Upper lobe of right lung (tissue), 1 donor: ENCODE measurements around the gene RTN1. TPM values are rescaled to one million over a fixed set of nuclear protein-coding genes. Genes with fewer than 3 reads are reported as not detected.

Experiments used
- ATAC-seq: fragments of 200-7000 bp; cut with Tn5 transposase; one replicate; pipeline ENCODE4 v1.9.1; 2020; ENCODE audit warnings: mild to moderate bottlenecking, moderate library complexity
- DNase-seq: peaks from one replicate; pipeline ENCODE4 v3.0.0-alpha.2; 2020
- H3K27ac ChIP-seq: fragments of 200-600 bp; one replicate; pipeline ENCODE4 v1.8.0; 2022
- H3K27me3 ChIP-seq: fragments of 200-600 bp; one replicate; pipeline ENCODE4 v1.8.0; 2022; ENCODE audit warnings: mild to moderate bottlenecking
- H3K36me3 ChIP-seq: fragments of 200-600 bp; one replicate; pipeline ENCODE4 v1.8.0; 2022
- H3K4me1 ChIP-seq: fragments of 200-600 bp; one replicate; pipeline ENCODE4 v1.8.0; 2022
- H3K4me3 ChIP-seq: fragments of 200-600 bp; one replicate; pipeline ENCODE4 v1.8.0; 2022; ENCODE audit warnings: mild to moderate bottlenecking
- H3K9me3 ChIP-seq: fragments of 200-600 bp; one replicate; pipeline ENCODE4 v1.8.0; 2022
- intact Hi-C: fragments of 100-400 bp; cut with DNase I; formaldehyde crosslinking; loops from one replicate; pipeline ENCODE4 v1.11.0; 2022
- total RNA-seq: library from RNA; stranded (reverse); fragmentation: NEBNext Ultra II Directional; extraction: Animal tissue kit (Norgen Biotek cat#: 25700); gene quantifications from one replicate; pipeline ENCODE4 v1.2.1, GENCODE V29; 2021
- TF ChIP-seq, protein P1 (sequence below): fragments of 200-600 bp; IDR thresholded peaks from one replicate; pipeline ENCODE4 v1.8.0; 2022; ENCODE audit warnings: antibody characterized with exemption
- donor health status: DM: no; HTN: yes; CAD: no; lungs with severe emphysema.

RTN1 gene
- total RNA-seq, 1 donor from 2014 or later: 9.6 TPM

DNA sequence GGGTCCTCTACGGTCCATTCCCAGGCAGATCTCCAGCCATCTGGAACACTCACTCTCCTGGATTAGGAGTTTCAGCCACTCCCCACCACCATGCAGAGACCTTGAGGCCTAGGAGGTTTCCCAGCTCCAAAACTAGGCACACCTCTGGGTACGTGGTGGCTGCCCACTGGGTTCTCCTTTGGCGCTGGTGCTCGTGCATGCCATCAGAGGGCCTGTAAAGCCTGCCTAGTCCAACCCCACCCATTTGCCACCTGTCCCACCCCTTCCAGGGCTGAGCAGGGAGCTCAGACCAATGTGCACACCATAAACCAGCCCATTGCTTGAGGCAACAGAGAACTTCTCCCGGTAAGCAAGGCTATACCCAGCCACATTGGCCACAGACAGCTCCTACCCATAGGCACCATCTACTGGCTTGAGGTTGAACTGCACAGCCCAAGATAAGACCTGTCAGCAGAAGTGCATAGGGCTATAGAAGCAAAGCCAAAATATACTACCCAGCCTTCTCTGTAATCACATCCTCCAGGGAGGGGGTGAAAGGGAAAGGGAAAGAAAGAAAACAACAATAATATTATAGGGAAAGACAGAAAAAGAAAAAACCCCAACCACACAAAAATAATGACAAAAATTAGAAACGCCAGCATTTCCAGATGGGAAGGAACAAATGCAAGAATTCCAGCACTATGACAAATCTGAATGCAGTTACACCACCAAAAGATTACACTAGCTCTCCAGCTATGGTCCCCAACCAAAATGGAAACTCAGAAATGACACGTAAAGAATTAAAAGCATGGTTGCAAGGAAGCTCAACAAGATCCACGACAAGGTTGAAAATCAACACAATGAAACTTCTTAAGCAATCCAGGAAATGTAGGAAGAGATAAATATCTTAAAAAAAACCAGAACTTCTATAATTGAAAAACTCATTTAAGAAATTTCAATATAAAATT lies 182.1 kb downstream of the RTN1 start:
- TF ChIP-seq, protein P1, sequence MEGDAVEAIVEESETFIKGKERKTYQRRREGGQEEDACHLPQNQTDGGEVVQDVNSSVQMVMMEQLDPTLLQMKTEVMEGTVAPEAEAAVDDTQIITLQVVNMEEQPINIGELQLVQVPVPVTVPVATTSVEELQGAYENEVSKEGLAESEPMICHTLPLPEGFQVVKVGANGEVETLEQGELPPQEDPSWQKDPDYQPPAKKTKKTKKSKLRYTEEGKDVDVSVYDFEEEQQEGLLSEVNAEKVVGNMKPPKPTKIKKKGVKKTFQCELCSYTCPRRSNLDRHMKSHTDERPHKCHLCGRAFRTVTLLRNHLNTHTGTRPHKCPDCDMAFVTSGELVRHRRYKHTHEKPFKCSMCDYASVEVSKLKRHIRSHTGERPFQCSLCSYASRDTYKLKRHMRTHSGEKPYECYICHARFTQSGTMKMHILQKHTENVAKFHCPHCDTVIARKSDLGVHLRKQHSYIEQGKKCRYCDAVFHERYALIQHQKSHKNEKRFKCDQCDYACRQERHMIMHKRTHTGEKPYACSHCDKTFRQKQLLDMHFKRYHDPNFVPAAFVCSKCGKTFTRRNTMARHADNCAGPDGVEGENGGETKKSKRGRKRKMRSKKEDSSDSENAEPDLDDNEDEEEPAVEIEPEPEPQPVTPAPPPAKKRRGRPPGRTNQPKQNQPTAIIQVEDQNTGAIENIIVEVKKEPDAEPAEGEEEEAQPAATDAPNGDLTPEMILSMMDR: peak; percentile 70
- intact Hi-C loops: no loop called here
- no peak overlapping the region for H3K4me3 ChIP-seq
- H3K27me3 ChIP-seq: no peaks in the 10 kb centered on the region
- ATAC-seq (peak; percentile 94), DNase-seq (no peak)
- no peaks in the 10 kb centered on the region for H3K36me3 ChIP-seq
- H3K9me3 ChIP-seq: no peaks in the 10 kb centered on the region
- H3K4me1 ChIP-seq: no peaks in the 10 kb centered on the region
- H3K27ac ChIP-seq: no peak overlapping the region

DNA sequence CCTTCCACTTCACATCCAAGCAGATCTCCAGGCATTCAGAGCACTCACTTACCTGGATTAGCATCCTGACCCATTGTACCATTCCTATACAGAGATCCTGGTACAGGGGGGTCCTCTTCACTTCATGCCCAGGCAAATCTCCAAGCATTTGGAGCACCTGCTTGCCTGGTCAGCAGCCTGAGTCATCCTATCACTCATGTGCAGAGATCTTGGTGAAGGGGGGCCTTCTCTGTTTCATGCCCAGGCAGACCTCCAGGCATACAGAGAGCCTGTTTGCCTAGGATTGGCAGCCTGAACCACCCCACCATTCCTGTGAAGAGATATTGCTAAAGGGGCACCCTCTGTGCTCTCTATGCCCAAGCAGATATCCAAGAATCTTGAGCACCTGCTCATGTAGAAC lies 182.9 kb downstream of the RTN1 start:
- H3K9me3 ChIP-seq: no peaks in the 10 kb centered on the region
- no peak for ATAC-seq
- DNase-seq: no peak
- intact Hi-C loops: no loop called here
- H3K36me3 ChIP-seq: no peaks in the 10 kb centered on the region
- TF ChIP-seq, protein P1: no peak
- H3K27me3 ChIP-seq: no peaks in the 10 kb centered on the region
- H3K27ac ChIP-seq: no peak overlapping the region
- no peaks in the 10 kb centered on the region for H3K4me1 ChIP-seq
- no peak overlapping the region for H3K4me3 ChIP-seq

DNA sequence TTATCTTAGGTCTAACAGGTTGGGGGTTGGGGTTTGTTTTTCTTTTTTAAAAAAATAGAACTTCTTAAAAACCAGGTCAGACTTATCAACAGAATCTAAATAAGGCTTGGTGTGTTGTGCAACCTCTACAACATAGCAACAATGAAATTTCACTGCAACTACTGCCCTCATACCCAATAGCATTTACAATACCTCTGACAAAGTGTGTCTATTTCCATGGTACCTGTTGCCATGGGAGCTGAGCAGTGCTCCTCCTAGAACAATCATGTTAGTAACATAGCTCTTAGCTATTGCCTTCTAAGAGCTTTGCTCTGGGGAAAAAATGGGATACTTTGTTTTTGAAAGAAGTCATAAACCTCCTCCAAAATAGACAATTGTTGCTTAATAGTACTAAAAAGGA lies 190.7 kb downstream of the RTN1 start:
- ATAC-seq (peak; percentile 52), DNase-seq (no peak)
- TF ChIP-seq, protein P1: no peak
- H3K9me3 ChIP-seq: no peaks in the 10 kb centered on the region
- no peaks in the 10 kb centered on the region for H3K27me3 ChIP-seq
- intact Hi-C loops: no loop called here
- H3K27ac ChIP-seq: no peak overlapping the region
- no peaks in the 10 kb centered on the region for H3K4me1 ChIP-seq
- no peaks in the 10 kb centered on the region for H3K36me3 ChIP-seq
- H3K4me3 ChIP-seq: no peak overlapping the region

DNA sequence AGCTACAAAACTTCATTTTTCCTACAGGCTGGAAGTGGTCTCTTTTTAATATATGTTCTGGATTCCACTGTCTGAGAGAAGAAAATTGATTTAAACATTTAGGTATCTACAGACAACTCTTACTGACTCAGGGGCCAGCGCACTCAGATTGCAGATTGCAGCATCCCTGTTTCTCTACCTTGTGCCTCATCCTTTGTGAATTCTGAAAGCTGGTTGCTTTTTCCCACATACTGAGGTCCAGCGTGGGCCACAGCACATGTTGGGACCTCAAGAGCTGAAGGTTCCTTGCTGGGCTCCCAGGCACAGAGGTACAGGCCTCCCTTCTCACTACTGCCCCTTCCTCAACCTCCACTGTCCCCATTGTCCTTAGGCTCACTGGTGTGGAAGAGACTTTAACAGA lies 192.2 kb downstream of the RTN1 start:
- TF ChIP-seq, protein P1: no peak
- no peak for DNase-seq
- Histone ChIP-seq H3K9me3 (no peaks in the 10 kb centered on the region), H3K27ac (no peak overlapping the region), H3K27me3 (no peaks in the 10 kb centered on the region), H3K36me3 (no peaks in the 10 kb centered on the region), H3K4me3 (no peak overlapping the region), H3K4me1 (no peaks in the 10 kb centered on the region)
- intact Hi-C loops: no loop called here
- no peak for ATAC-seq

DNA sequence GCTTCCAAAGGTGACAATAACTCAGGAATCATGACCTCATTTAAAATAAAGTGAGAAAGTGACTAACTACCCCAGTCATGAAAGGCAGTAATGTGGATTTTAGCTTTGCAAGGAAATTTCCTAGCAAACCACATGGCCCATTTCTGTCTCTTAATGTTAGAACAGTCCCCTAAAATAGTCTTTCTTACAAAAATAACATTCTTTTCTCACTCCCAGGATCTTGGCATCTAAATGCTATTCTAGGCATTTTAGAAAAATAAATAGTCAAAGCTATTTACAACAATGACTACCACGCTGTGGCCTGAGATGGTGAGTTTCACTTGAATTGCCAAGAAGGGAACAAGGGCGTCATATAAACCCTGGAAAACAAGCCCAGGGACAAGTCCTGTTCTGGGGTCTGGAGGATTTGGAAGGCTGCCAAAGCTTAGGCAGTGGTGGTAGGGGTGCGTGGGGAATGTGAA lies 192.8 kb downstream of the RTN1 start:
- no peaks in the 10 kb centered on the region for H3K36me3 ChIP-seq
- ATAC-seq (no peak), DNase-seq (no peak)
- TF ChIP-seq, protein P1: no peak
- H3K27me3 ChIP-seq: no peaks in the 10 kb centered on the region
- H3K9me3 ChIP-seq: no peaks in the 10 kb centered on the region
- no peak overlapping the region for H3K4me3 ChIP-seq
- intact Hi-C loops: no loop called here
- no peak overlapping the region for H3K27ac ChIP-seq
- H3K4me1 ChIP-seq: no peaks in the 10 kb centered on the region
